Caco-2 (cell line): Measurements from ENCODE around the gene PCNX1. TPM values are rescaled to one million over a fixed set of nuclear protein-coding genes. Genes with fewer than 3 reads are reported as not detected.

Experiments used
- BruUV-seq: library from RNA; stranded (reverse); fragments of 400-500 nt; replicated peaks from 2 replicates; lab custom pipeline; 2021; lab: Mats Ljungman, UMichigan
- CTCF ChIA-PET: fragments of 300-600 bp; sonication (Branson Sonifier 250); formaldehyde crosslinking; loops from one replicate; lab custom pipeline; 2022; ENCODE audit warnings: antibody characterized with exemption; lab: Charles Lee
- POLR2A ChIA-PET: fragments of 300-600 bp; sonication (Branson Sonifier 250); formaldehyde crosslinking; loops from one replicate; lab custom pipeline; 2022; ENCODE audit warnings: antibody characterized with exemption; lab: Charles Lee
- DNase-seq, 2 experiments: peaks; one replicate each; pipeline versions ENCODE4 v3.0.0 to v3.0.0-alpha.2; 2020 to 2022
- H3K27me3 ChIP-seq: replicated peaks from 2 replicates; pipeline ENCODE4 v1.6.0; 2011; ENCODE audit warnings: low read length; ENCODE audit not compliant: control insufficient read depth, insufficient read depth
- H3K36me3 ChIP-seq: 2 replicates; pipeline ENCODE4 v1.5.1; 2011; ENCODE audit warnings: low read length; ENCODE audit not compliant: control insufficient read depth, insufficient read depth
- H3K4me1 ChIP-seq: fragments of 250-450 bp; sonication (Bioruptor Pico); 2 replicates; pipeline ENCODE4 v1.5.1; 2020; ENCODE audit warnings: mild to moderate bottlenecking
- H3K4me3 ChIP-seq: 2 replicates; pipeline ENCODE4 v1.5.1; 2011; ENCODE audit warnings: low read depth, mild to moderate bottlenecking, control low read depth, low read length
- H3K9me3 ChIP-seq: fragments of 250-450 bp; sonication (Bioruptor Pico); 2 replicates; pipeline ENCODE4 v1.5.1; 2020; ENCODE audit warnings: mild to moderate bottlenecking, moderate library complexity
- H3K27ac Mint-ChIP-seq: one replicate; pipeline ENCODE4 v1.8.0; 2022; ENCODE audit warnings: mixed read lengths; ENCODE audit not compliant: unreplicated experiment
- H3K27me3 Mint-ChIP-seq: one replicate; pipeline ENCODE4 v1.8.0; 2022; ENCODE audit warnings: mixed read lengths; ENCODE audit not compliant: insufficient read depth, unreplicated experiment
- H3K36me3 Mint-ChIP-seq: one replicate; pipeline ENCODE4 v1.8.0; 2022; ENCODE audit warnings: mild to moderate bottlenecking, mixed read lengths; ENCODE audit not compliant: insufficient read depth, unreplicated experiment
- H3K4me1 Mint-ChIP-seq: one replicate; pipeline ENCODE4 v1.8.0; 2022; ENCODE audit warnings: low read depth, mixed read lengths; ENCODE audit not compliant: unreplicated experiment
- H3K4me3 Mint-ChIP-seq: one replicate; pipeline ENCODE4 v1.8.0; 2022; ENCODE audit warnings: mild to moderate bottlenecking, moderate library complexity, mixed read lengths; ENCODE audit not compliant: unreplicated experiment
- H3K9me3 Mint-ChIP-seq: one replicate; pipeline ENCODE4 v1.8.0; 2022; ENCODE audit warnings: mixed read lengths; ENCODE audit not compliant: unreplicated experiment
- CTCF ChIP-seq, 2 experiments: fragments of 200-600 bp in 1 of 2; IDR thresholded peaks; 1 replicate in 1 of 2; 2 replicates in 1 of 2; pipeline versions ENCODE4 v1.5.1 to v1.8.0; 2011 to 2022; ENCODE audit warnings: antibody characterized with exemption in 1 of 2, control low read depth in 1 of 2, inconsistent platforms in 1 of 2, low read depth in 1 of 2, low read length in 1 of 2, mild to moderate bottlenecking in 1 of 2, moderate library complexity in 1 of 2; ENCODE audit not compliant: insufficient read depth in 1 of 2, severe bottlenecking in 1 of 2, unreplicated experiment in 1 of 2
- intact Hi-C: fragments of 100-400 bp; cut with micrococcal nuclease; formaldehyde crosslinking; loops from one replicate; pipeline ENCODE4 v1.10.0; 2022; ENCODE audit not compliant: unreplicated experiment
- total RNA-seq: library from RNA; stranded (reverse); gene quantifications from 2 replicates; pipeline ENCODE4 v1.2.3, GENCODE V29; 2022

The PCNX1 gene
- total RNA-seq, 1 experiment from 2014 or later = 29.0 TPM

DNA sequence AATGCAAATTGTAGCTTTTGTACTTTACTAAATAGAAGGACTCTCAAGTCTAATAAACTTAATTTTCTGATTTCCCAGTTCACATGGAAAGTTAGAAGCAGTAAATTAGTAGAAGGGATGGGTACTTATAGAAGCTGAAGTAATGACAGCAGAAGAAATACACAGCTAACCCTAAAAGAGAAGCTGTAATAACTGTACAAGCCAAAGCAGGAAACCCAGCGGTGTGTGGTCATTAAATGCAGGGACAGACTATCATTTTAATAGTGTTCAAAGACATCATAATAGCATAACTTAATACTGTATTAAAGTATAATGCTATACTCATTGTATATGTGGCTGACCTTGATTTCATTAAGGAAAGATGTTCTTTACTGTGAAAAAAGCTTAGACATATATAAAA, 74.9 kb downstream of the PCNX1 start:
- H3K4me1 Mint-ChIP-seq = peaks cover 6% of the 10 kb centered on the region
- H3K4me1 ChIP-seq = no peaks in the 10 kb centered on the region
- H3K27me3 Mint-ChIP-seq = no peaks in the 10 kb centered on the region
- BruUV-seq = no TSS peak
- ChIA-PET POLR2A (no interaction called here), CTCF (no interaction called here)
- DNase-seq = no peak
- TF ChIP-seq CTCF (IDR thresholded peaks at IDR 0.05; ENCODE audit: insufficient read depth in 1 of 2, low read depth in 1 of 2, low read length in 1 of 2, severe bottlenecking in 1 of 2, unreplicated experiment in 1 of 2) = no peak
- H3K27me3 ChIP-seq = no peaks in the 10 kb centered on the region
- H3K27ac Mint-ChIP-seq = no peak overlapping the region
- no peaks in the 10 kb centered on the region; the same call in 1 of the 2 replicates for H3K36me3 ChIP-seq
- intact Hi-C loops = no loop called here
- peaks cover 13% of the 10 kb centered on the region for H3K36me3 Mint-ChIP-seq
- H3K4me3 ChIP-seq = no peak overlapping the region
- no peaks in the 10 kb centered on the region for H3K9me3 ChIP-seq
- no peaks in the 10 kb centered on the region for H3K9me3 Mint-ChIP-seq
- no peak overlapping the region for H3K4me3 Mint-ChIP-seq

- H3K27me3 Mint-ChIP-seq = no peaks in the 10 kb centered on the region
- no peaks in the 10 kb centered on the region for H3K4me1 ChIP-seq
- no peak for TF ChIP-seq CTCF (IDR thresholded peaks at IDR 0.05; ENCODE audit: insufficient read depth in 1 of 2, low read depth in 1 of 2, low read length in 1 of 2, severe bottlenecking in 1 of 2, unreplicated experiment in 1 of 2)
- intact Hi-C loops = no loop called here
- no peaks in the 10 kb centered on the region for H3K27me3 ChIP-seq
- DNase-seq = no peak
- H3K4me3 ChIP-seq = no peak overlapping the region
- peaks cover 5% of the 10 kb centered on the region for H3K36me3 Mint-ChIP-seq
- no peaks in the 10 kb centered on the region for H3K9me3 ChIP-seq
- H3K27ac Mint-ChIP-seq = no peak overlapping the region
- ChIA-PET CTCF (no interaction called here), POLR2A (no interaction called here)
- peaks cover 6% of the 10 kb centered on the region for H3K4me1 Mint-ChIP-seq
- BruUV-seq = no TSS peak
- H3K4me3 Mint-ChIP-seq = no peak overlapping the region
- H3K9me3 Mint-ChIP-seq = no peaks in the 10 kb centered on the region
- H3K36me3 ChIP-seq = no peaks in the 10 kb centered on the region
Observed at GRCh38 chr14:70987041-70987440, 79.8 kb downstream of the PCNX1 start.

DNA sequence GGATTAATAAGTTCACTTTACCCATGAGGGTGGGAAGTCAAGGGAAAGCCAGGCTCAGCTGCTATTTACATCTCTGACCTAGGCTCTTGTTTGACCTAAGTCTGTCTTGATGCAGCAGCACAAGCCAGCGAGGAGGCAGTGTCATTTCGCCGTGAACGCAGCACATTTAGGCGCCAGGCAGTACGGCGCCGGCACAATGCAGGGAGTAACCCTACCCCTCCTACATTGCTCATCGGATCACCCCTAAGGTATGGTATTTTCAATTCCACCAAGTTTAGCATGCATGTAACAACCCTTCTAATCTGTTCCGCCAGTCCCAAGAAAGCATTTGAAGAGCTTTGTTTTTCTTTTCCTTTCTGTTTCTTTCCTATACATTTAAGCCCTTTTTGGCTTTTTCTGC, 81.2 kb downstream of the PCNX1 start:
- no peaks in the 10 kb centered on the region for H3K36me3 ChIP-seq
- DNase-seq = no peak
- no peaks in the 10 kb centered on the region for H3K27me3 ChIP-seq
- Mint-ChIP-seq H3K27ac (no peak overlapping the region), H3K4me3 (no peak overlapping the region), H3K36me3 (peaks cover 5% of the 10 kb centered on the region), H3K4me1 (peaks cover 6% of the 10 kb centered on the region), H3K9me3 (no peaks in the 10 kb centered on the region), H3K27me3 (no peaks in the 10 kb centered on the region)
- H3K4me1 ChIP-seq = no peaks in the 10 kb centered on the region
- no peak overlapping the region for H3K4me3 ChIP-seq
- H3K9me3 ChIP-seq = no peaks in the 10 kb centered on the region
- POLR2A ChIA-PET = no interaction called here
- BruUV-seq = no TSS peak
- CTCF ChIA-PET = no interaction called here
- no peak for TF ChIP-seq CTCF (IDR thresholded peaks at IDR 0.05; ENCODE audit: insufficient read depth in 1 of 2, low read depth in 1 of 2, low read length in 1 of 2, severe bottlenecking in 1 of 2, unreplicated experiment in 1 of 2)
- intact Hi-C loops = no loop called here
